Bronchial epithelial cell (primary cell): Measurements from ENCODE around the gene FARS2. TPM values are rescaled to one million over a fixed set of nuclear protein-coding genes. Genes with fewer than 3 reads are reported as not detected.

Source experiments
- DNase-seq: peaks from one replicate; pipeline ENCODE4 v3.0.0-alpha.2; 2010; ENCODE audit warnings: low read depth
- FAIRE-seq: peaks from 2 replicates; lab custom pipeline; 2011; peaks lifted over from hg19 to GRCh38; lab: Jason Lieb, UNC
- H3K27me3 ChIP-seq: 2 replicates; pipeline ENCODE4 v1.5.1; 2011; ENCODE audit warnings: low read length; ENCODE audit not compliant: control insufficient read depth, insufficient read depth
- H3K36me3 ChIP-seq: 2 replicates; pipeline ENCODE4 v1.5.1; 2011; ENCODE audit warnings: low read length; ENCODE audit not compliant: control insufficient read depth, insufficient read depth
- H3K4me3 ChIP-seq: 2 replicates; pipeline ENCODE4 v1.5.1; 2011; ENCODE audit warnings: mild to moderate bottlenecking, low read depth, low read length, control low read depth
- total RNA-seq: library from RNA; depleted of rRNA; stranded (reverse); fragments of >200 nt; gene quantifications from 2 replicates; pipeline ENCODE4 v1.2.1, GENCODE V29; 2014
- TF ChIP-seq, protein P1 (sequence below): IDR thresholded peaks from 2 replicates; pipeline ENCODE4 v1.5.1; 2011; ENCODE audit warnings: mild to moderate bottlenecking, moderate library complexity, low read length, control low read depth, inconsistent platforms; ENCODE audit not compliant: insufficient read depth, severe bottlenecking

FARS2 gene
- total RNA-seq, 1 donor from 2014 or later = 27.4 TPM

DNA sequence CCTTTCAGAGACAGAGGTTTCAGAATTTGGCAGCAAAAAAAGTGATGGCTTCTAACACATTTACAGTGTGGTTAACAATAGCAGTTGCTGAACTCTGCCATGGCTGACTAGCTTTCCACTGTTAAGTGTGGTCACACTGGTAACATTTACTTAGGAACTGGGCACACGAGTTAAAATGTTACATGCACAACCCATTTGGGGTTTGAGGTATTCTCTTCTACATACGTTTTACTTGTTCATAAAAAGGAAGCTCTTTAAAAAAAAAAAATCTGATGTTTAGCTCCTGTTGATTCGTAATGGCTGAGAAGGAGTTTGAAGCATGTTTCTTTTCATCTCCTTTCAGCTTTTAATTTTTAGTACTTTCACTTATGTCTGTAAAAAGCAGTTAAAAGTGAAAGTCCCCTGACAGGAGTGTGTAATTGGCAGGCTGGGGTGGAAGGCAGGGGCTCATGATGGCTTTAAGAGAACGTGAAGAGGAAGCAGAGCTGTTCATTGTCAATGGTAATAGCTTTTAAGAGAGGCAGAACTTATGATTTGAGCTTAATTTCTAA, 245.9 kb downstream of the FARS2 start:
- H3K36me3 ChIP-seq = no peaks in the 10 kb centered on the region
- H3K27me3 ChIP-seq = no peaks in the 10 kb centered on the region
- FAIRE-seq (no peak), DNase-seq (no peak)
- no peak overlapping the region for H3K4me3 ChIP-seq
- TF ChIP-seq, protein P1, sequence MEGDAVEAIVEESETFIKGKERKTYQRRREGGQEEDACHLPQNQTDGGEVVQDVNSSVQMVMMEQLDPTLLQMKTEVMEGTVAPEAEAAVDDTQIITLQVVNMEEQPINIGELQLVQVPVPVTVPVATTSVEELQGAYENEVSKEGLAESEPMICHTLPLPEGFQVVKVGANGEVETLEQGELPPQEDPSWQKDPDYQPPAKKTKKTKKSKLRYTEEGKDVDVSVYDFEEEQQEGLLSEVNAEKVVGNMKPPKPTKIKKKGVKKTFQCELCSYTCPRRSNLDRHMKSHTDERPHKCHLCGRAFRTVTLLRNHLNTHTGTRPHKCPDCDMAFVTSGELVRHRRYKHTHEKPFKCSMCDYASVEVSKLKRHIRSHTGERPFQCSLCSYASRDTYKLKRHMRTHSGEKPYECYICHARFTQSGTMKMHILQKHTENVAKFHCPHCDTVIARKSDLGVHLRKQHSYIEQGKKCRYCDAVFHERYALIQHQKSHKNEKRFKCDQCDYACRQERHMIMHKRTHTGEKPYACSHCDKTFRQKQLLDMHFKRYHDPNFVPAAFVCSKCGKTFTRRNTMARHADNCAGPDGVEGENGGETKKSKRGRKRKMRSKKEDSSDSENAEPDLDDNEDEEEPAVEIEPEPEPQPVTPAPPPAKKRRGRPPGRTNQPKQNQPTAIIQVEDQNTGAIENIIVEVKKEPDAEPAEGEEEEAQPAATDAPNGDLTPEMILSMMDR = no peak

DNA sequence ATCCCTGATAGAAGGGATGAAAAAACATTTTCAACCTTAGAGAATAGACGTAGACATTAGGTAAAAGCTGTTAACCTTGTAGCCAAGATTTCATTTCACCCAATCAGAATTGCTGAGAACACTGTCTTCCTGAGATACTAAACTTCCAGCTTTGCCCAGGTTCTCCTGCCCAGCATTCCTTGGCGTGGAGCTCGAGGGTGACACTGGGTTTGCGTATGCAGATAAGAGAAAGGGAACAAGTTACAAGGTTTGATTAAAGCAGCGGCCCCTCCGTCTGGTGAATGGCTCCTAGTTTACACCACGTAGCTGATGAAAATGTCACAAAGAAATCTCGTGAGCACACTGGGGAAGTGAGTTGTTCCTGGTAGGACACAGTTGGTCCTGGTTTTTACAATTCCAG, 247.8 kb downstream of the FARS2 start:
- TF ChIP-seq, protein P1 = no peak
- H3K36me3 ChIP-seq = no peaks in the 10 kb centered on the region
- H3K4me3 ChIP-seq = no peak overlapping the region
- DNase-seq = no peak
- no peaks in the 10 kb centered on the region for H3K27me3 ChIP-seq
- FAIRE-seq = no peak

DNA sequence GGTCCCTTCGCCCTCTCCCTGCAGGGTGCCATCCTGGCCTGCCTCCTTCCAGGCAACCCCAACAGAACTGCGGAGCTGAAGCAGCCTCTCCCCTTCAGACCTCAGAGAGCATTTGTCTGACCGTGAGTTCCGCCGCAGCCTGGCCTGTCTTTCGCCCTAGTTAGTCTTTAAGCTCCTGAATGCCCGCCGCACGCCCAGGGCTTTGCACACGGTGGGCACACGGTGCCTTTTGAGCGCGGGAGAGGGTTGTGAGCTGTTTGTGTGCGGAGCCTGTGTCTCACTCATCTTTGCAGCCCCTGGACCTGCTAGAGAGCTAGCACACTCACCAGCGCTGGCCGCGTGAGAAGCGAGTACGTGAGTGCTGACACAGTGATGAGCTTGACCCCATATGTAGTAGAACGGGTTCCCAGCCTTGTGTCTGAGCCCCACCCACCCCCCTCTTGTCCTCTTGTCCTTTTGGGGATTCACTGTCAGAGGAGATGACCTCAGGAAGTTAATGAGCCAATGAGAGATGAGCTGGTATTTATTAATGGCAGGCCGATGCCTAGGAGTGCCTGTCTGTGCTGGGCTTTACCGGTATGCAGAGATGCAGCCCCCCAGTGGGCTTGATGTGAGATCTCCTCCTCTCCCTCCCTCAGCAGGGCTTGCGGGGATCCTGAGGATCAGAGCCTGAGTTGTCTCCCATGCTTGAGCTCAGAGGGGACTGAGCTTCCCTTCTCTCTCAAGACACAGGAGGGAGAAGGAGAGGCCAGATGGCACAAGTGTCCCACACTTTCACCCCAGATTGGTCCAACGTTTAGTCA, 249.2 kb downstream of the FARS2 start:
- no peak for FAIRE-seq
- H3K36me3 ChIP-seq = no peaks in the 10 kb centered on the region
- DNase-seq = no peak
- H3K27me3 ChIP-seq = no peaks in the 10 kb centered on the region
- TF ChIP-seq, protein P1 = no peak
- no peak overlapping the region for H3K4me3 ChIP-seq

DNA sequence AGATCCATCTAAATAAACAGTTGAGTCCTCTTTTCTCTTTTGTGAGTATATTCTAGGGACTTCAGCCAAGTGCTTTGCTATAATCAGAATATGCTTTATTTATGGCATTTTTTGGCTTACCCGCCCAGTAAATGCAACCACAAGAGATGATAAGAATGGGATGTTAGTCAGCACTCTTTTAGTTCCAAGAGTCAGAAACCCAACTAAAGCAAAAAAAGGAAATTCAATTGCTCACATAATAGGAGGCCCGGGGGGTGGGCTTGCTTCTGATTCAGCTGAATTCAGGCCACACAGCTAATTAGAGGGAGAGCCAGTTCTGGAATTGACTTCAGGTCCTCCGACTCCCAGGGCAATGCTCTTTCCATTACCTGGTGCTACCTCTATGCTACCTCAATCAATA, 250.6 kb downstream of the FARS2 start:
- FAIRE-seq = no peak
- Histone ChIP-seq H3K4me3 (no peak overlapping the region), H3K36me3 (no peaks in the 10 kb centered on the region), H3K27me3 (no peaks in the 10 kb centered on the region)
- TF ChIP-seq, protein P1 = no peak
- DNase-seq = no peak

DNA sequence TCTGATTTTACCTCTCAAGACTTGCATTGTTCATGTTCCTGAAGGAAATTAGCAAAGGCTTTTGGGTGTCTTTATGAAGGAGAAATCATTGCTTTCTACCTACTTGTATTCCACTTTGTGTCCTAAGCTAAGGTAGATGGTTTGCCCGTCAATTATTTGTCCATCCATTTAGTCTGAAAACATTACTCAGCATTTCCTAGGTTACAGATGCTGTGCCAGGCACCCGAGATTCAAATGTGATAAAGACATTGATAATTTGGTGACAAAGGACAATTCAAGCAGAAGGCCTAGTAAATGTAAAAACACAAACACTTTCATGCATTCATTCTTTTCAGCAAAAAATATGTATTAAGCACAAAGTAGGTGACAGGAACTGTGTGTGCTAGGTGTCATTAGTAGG, 251.1 kb downstream of the FARS2 start:
- FAIRE-seq (no peak), DNase-seq (no peak)
- TF ChIP-seq, protein P1 = no peak
- Histone ChIP-seq H3K27me3 (no peaks in the 10 kb centered on the region), H3K36me3 (no peaks in the 10 kb centered on the region), H3K4me3 (no peak overlapping the region)
